ENCODE measurements around the gene EMC1.
"Not testable (repeated sequence)": the region's sequence is repeated elsewhere in the genome, so short reads cannot be mapped to it uniquely, and the experiment has no call there.

Gene EMC1

DNA sequence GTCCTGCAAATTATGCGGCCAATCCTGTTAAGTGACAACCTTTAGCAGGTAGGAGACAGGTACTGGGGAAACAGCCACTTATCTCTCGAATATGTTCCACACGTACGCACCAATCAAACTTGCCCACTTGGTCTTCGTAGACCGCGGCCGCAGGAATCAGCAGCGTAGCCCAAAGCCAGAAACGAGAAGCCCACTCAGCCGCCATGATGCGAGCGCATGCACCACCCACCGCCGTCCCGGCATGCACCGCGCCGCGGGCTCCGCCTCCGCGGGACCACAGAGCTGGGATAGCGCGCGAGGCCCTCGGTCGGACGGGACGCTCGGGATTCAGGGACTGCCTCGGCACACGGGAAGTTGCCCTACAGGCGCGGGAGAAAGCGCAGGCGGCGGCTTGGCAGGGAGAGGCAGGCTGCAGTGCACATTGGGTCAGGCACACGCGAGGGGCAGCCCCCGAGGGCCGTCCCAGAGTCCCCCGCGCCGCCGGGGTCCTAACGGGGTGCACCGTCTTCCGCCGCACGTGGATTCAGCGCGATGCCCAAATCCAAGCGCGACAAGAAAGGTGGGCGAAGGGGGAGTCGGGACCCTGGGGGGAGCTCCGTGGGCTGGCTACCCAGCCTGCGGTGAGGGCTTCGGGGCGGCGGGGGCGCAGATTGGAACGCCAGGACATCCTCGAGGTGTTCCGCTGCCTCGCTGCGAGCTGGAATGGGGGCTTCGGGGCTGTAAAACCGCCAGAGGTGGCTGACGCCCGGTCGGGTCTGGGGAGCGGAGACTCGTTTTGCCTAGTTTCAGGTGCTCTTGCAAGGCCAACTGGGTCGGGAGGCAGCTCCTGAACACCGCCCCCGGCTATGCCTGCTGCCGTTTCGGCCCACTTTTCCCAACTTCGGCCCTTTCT is at the start of gene EMC1, which contains the start of gene MRTO4:
TSS of gene EMC1 (minus strand) at position 220 of the 892 bp plus-strand sequence. CDS start at position 205, 15 bp downstream.
TSS of gene MRTO4 (plus strand) at position 501 of the 892 bp plus-strand sequence. CDS start at position 532, 31 bp downstream.
- peak; percentile 93 for DNase-seq

DNA sequence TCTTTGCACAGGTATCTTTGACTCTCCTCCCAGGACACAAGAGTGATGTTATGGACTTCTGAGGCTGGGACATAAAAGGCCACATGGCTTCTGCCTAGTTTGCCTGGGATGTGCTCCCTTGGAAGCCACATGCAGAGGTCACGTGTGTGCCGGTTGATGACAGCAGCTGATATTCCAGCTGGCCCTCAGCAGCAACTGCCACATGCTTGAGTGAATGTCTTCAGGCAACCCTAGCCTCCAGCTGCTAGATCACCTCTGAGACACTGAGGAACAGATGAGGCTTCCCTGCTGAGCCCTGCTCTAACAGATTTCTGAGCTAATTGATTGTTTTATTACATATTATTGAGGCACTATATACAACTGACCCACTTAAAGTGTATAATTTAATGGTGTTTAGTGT is 48.9 kb upstream of the EMC1 start:
- no peak for DNase-seq

DNA sequence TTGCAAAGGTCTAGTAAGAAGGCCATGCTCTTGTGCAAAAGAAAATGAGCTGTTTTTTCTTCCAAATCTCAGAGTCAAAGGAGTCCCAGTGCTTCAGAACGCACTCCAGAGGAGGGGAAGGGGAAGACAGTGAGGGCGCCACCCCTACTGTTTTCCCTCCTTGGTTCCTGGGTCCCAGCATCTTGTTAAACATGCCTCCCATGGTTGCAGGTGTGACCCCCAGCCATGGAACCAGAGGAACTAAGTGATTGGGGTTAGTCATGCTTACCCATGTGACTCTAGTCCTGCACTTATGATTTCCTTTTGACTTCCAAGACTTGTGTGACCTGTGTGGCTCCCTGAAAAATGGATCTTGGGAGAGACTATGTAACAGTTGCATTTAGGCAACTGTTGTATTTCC is 43.3 kb upstream of the EMC1 start:
- no peak for DNase-seq

DNA sequence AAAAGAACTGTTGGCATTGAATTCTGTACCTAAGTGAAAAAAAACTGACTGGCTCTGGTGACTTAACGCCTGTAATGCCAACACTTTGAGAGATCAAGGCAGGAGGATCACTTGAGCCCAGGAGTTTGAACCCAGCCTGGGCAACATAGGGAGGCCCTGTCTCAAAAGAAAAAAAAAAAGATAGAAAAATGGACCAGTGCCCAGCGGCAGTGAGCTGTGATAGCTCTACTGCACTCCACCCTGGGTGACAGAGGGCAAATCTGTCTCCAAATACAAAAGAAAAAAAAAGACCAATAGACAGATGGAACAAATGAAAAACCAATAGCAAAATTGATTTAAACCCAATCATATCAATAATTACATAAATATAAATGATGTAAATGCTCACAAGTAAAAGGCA is 37.9 kb upstream of the EMC1 start:
- no peak for DNase-seq

DNA sequence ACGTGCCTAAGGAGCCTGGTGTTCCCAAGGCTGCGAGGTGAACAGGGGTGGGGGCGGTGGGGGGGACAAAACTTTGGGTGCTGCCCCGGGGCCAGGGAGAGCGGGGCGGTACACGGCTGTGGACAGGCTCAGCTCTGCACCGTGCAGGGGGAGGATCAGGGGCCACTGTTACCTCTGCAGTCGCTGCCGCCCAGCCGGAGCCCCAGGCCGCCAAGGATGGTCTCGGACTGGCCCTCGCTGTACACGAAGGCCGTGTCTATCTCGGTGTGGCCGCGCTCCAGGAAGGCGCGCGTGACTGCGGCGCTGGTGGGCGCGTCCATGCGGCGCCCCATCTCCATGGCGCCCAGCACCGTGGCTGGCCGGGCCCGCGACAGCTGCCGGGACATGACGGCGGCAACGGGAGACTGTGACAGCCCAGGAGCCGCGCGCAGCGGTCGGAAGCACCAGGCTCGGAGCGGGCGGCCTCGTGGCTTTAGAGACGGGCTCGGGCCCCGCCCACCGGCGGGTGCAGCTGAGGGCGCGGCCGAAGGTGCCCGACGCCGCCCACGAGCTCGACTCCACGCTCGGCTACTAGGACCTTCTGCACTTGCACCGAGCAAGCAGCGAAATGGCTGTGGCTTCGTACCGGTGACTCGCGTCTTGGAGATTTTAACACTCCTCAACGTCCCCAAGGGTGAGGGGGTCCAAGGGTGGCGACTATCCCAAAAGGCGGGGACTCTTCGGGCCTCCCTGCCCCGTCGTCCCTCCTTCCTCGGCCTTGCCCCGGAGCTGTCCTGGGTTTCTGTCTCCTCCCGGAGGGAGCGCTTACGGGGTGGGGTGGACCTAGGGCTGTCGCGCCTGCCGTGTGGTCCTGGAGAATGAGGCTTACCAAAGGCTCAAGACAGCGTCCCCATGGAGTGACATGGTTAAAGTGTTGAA is 37.3 kb upstream of the EMC1 start, which contains the start of gene AKR7A3:
TSS of gene AKR7A3 (minus strand) at position 447 of the 918 bp plus-strand sequence. CDS start at position 386, 61 bp downstream.
- peak; percentile 39 for DNase-seq

DNA sequence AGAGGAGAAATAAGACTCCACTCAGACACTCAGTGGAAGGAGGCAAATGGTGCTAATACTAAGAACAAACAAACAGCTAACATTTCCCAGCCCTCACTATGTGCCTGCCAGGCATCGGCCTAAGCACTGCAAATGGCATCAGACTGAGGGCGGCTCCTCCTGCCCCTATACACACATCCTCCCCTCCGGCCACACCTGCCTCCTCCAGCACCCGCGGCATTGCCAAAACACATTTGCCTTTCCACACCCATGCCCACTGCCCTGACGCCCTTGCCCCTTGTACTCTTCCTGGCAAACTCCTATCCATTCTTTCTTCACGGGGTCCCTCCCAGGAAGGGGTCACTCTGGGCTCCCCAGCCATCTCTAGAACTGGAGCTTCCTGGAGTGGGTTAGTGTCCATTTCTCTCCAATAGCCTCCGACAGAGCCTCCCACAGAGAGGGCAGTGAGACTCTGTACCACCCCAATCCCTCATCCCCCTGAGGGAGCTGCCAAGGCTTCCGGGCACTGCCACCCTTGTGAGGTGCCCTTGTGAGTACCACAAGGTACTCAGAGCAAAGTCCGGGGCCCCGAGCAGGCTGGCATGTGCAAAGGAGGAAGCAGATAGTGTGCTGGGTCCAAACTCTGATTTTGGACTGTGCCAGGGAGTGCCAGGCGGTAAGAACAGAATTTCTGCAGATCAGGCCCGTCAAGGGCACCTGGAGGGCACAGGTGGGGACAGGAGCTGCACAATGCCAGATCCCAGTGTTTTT is 36.3 kb upstream of the EMC1 start:
- DNase-seq: no peak

DNA sequence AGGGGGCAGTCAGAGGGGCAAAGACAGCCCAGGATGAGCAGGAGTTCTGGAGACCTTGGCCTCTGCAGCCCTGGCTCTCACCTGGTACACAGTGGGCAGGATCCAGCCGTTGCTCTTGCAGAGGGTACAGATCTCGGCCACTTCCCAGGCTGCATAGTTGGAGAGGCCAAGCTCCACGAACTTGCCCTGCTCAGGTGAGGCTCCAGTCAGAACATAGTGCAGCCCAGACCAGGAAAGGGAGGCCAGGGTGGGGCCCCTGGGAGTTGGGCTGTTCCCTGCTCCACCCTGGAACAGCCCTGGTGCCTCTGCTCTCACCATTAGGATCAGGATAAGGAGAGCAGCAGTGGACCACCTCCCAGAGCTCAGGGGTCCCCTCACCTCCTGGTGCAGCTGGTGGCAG is 34.5 kb upstream of the EMC1 start:
- not testable (repeated sequence) for DNase-seq

DNA sequence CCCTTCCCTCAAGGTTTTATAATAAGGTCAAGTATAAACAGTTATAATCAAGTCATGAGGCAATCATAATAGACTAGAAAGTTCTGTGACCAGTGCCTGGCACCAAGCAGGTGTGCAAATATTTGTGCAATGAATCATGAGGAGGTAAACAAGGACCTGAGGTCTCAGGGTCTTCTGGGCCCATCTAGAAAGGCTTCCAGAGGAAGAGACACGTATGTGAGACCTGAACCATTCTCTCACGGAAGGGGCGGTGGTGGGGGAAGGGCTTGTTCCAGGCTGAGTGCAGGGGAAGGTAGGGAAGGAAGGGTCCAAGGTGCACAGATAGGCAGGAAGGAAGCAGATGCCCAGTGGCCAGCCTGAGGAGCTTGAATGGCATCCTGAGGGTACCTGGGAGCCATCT is 34.0 kb upstream of the EMC1 start:
- not testable (repeated sequence) for DNase-seq

DNA sequence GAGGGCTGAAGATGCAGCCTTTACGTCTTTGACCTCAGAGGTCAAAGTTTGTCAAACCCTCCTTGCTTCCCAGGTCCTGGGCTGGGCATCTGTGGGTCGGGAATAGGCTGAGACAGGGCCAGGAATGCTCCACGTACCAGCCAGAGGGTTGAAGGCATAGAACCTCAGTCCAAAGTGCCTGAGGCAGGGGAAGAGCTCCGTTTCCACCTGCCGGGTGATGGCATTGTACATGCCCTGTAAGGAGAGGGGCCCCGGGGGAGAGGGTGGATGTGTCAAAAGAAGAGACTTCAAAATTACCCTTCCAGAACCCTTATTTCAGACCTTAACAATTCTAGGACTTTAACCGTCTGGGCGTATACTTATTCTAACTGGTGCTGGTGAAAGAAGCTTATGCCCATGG is 33.6 kb upstream of the EMC1 start:
- DNase-seq: no peak

DNA sequence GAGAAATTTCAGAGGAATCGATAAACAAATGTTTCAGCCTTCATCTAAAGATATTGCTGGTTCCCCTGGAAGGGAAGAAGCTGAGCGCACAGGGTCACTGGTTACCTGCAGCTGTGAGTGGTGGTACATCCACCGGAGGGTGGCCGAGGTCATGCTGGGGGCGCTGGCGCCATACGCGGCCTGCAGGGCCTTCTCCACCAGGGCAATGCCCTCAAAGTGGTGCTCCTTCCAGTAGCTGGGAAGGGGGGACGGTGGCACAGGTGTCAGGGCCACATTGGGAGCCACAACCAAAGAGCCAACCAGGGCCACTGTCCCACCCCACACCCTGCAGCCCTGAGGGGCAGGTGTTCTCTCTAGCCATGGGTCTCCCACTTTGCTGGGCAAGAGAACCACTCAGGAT is 32.6 kb upstream of the EMC1 start:
- no peak for DNase-seq

DNA sequence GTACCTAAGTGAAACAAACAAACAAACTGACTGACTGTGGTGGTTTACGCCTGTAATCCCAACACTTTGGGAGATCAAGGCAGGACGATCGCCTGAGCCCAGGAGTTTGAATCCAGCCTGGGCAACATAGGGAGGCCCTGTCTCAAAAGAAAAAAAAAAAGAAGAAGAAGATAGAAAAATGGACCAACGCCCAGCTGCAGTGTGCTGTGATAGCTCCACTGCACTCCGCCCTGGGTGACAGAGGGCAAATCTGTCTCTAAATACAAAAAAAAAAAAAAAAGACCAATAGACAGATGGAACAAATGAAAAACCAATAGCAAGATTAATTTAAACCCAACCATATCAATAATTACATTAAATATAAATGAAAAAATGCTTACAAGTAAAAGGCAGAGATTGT is 23.3 kb upstream of the EMC1 start:
- no peak for DNase-seq

DNA sequence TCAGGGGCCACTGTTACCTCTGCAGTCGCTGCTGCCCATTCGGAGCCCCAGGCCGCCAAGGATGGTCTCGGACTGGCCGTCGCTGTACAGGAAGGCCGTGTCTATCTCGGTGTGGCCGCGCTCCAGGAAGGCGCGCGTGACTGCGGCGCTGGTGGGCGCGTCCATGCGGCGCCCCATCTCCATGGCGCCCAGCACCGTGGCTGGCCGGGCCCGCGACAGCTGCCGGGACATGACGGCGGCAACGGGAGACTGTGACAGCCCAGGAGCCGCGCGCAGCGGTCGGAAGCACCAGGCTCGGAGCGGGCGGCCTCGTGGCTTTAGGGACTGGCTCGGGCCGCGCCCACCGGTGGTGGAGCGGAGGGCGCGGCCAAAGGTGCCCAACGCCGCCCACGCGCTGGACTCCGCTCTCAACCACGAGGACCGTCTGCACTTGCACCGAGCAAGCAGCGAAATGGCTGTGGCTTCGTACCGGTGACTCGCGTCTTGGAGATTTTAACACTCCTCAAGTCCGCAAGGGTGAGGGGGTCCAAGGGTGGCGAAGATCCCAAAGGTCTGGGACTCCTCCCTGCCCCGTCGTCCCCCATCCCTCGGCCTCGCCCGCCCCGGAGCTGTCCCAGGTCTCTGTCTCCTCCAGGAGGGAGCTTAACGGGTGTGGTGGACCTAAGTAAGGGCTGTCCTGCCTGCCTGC is 22.7 kb upstream of the EMC1 start:
- not testable (repeated sequence) for DNase-seq

DNA sequence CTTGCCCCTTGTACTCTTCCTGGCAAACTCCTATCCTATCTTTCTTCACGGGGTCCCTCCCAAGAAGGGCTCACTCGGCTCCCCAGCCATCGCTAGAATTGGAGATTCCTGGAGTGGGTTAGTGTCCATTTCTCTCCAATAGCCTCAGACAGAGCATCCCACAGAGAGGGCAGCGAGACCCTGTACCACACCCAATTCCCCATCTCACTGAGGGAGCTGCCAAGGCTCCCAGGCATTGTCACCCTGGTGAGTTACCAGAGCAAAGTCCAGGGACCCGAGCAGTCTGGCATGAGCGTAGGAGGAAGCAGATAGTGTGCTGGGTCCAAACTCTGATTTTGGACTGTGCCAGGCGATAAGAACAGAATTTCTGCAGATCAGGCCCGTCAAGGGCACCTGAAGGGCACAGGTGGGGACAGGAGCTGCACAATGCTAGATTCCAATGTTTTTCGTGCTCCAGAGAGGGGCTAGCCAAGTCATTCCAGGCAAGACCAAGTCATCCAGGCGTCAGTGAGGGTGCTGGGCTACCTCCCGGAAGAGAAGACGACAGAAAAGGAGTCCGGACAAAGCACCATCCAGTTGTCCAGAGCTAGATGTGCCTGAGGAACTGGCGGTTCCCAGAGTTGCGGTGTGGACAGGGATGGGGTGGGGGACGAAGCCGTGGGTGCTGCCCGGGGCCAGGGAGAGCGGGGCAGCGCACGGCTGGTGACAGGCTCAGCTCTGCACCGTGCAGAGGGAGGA is 22.0 kb upstream of the EMC1 start:
- DNase-seq: no peak

DNA sequence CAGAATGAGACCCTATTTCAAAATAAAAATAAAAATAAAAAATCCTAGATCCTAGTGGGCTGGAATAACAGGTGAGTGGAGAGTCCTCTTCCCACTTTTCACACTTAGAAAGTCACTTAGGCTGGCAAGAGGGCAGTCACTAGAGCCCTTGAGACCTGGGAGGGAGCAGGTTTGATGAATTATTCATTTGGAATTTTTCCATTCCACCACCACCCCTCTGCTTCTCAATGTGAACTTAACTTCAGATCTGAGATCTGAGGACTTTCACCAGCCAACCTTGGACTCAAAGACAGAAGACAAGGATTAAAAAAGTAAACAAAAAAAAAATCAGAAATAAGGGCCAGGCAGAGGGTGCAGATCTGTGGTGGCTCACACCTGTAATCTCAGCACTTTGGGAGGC is 20.7 kb upstream of the EMC1 start:
- DNase-seq: no peak

DNA sequence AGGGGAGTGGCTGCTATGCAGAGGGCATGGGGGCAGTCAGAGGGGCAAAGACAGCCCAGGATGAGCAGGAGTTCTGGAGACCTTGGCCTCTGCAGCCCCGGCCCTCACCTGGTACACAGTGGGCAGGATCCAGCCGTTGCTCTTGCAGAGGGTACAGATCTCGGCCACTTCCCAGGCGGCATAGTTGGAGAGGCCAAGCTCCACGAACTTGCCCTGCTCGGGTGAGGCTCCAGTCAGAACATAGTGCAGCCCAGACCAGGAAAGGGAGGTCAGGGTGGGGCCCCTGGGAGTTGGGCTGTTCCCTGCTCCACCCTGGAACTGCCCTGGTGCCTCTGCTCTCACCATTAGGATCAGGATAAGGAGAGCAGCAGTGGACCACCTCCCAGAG is 19.0 kb upstream of the EMC1 start:
- DNase-seq: not testable (repeated sequence)

DNA sequence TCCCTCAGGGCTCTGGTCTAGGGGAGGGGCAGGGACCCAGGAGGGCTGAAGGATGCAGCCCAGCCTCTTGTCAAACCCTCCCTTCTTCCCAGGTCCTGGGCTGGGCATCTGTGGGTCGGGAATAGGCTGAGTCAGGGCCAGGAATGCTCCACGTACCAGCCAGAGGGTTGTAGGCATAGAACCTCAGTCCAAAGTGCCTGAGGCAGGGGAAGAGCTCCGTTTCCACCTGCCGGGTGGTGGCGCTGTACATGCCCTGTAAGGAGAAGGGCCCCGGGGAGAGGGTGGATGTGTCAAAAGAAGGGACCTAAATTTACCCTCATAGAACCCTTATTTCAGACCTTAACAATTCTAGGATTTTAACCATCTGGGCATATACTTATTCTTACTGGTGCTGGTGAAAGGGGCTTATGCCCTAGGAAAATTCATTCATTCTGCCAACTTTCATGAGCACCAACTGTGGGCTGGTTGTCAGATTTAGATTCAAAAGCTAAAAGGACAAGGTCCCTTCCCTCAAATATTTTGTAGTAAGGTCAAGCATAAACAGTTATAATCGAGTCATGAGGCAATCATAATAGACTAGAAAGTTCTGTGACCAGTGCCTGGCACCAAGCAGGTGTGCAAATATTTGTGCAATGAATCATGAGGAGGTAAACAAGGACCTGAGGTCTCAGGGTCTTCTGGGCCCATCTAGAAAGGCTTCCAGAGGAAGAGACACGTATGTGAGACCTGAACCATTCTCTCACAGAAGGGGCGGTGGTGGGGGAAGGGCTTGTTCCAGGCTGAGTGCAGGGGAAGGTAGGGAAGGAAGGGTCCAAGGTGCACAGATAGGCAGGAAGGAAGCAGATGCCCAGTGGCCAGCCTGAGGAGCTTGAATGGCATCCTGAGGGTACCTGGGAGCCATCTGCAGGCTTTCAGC is 18.4 kb upstream of the EMC1 start:
- DNase-seq: not testable (repeated sequence)

DNA sequence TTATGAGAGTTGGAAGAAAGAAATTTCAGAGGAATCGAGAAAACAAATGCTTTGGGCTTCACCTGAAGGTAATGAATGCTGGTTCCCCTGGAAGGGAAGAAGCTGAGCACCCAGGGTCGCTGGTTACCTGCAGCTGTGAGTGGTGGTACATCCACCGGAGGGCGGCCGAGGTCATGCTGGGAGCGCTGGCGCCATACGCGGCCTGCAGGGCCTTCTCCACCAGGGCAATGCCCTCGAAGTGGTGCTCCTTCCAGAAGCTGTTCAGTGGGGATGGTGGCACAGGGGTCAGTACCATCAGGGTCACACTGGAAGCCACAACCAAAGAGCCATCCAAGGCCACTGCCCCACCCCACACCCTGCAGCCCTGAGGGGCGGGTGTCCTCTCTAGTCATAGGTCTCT is 17.1 kb upstream of the EMC1 start:
- DNase-seq: no peak

DNA sequence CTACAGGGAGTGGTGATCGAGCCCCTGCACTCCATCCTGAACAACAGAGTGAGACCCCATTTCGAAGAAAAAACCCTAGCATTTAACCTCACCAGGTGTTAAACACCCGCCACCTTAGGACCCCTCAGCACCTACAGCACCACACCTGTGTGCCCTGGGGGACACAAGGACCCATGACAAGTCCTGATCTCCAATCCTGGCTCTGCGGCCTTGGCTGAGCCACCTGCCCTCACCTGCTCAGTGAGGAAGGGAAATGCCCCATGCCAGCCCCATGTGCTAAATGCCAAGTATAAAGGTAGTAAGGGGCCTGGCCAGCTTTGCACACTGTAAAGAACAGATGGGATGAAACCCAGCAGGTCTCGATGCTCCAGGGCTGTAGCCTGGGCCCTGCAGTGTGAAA is 11.4 kb upstream of the EMC1 start:
- no peak for DNase-seq

DNA sequence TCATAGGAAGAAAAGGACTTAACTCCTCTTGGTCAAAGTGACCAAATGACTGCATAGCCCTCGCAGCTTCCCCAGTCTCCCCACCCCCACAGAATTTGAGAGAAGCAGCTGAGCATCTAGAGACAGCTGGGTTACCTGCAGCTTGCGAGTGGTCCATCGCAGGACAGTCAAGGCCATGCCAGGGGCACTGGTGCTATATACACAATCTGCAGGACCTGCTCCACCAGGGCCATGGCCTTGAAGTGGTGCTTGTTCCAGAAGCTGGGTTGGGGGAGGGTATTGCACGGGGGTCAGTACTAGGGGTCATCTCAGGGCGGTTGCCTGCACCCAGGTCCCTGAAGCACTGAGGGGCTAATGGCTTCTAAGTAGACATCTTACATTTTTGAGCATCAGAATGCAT is 10.7 kb upstream of the EMC1 start:
- no peak for DNase-seq

Measured in right hindlimb (tissue), 1 donor.